ENCODE measurements around the gene VPS72. TPM values are rescaled to one million over a fixed set of nuclear protein-coding genes. Genes with fewer than 3 reads are reported as not detected.

Gene VPS72
- total and polyA plus RNA-seq, 9 of the 15 experiments (the other 6 are each of a cell fraction or from before 2014, with no cell fraction given) = 7.2 to 131 (median 75.7) TPM

DNA sequence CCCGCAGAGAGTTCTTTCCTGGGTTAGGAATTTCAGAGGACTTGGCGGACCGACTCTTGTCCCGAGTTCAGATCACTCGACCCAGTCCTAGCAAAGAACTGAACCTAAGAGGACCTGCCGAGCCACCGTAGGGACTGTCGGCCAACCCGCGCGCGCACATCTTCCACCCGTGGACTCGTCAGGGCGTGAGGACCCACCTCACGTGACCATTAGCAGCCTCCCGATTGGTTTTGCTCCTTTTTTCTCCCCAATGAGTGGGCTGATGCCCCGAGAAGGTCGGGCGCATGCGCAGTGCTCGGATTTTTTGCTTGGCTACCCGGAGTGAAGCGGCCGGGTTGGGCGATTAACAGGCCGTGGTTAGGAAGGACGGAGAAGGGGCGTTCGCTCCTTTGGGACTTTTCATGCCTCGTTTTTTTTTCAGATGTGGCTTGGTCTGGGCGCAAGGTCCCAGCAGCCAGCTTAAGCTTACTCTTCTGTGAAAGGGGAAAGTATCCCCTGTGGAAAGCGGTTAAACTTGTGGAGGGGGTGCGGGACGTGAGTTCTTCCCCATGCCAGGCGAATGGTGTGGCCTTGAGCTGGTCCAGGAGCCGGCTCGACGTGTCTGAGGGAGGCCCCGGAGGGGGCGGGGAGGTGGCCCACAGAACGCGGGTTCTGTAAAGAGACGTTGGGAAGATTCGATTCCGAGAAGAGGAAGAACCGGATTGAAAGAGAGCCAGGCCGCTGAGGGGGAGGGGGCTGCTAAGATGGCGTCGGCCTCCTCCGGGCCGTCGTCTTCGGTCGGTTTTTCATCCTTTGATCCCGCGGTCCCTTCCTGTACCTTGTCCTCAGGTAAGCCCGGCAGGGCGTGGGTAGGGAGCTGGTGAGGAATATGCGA is 8.5 kb upstream of the VPS72 start, which contains the start of gene PIP5K1A (continued):
- TF ChIP-seq TEAD2 (tag; IDR thresholded peaks at IDR 0.05) = no peak
- no peak for TF ChIP-seq TAL1 (IDR thresholded peaks at IDR 0.05)
- TF ChIP-seq, protein P1, sequence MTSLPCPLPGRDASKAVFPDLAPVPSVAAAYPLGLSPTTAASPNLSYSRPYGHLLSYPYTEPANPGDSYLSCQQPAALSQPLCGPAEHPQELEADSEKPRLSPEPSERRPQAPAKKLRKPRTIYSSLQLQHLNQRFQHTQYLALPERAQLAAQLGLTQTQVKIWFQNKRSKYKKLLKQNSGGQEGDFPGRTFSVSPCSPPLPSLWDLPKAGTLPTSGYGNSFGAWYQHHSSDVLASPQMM (CRISPR knock-in tag; IDR thresholded peaks at IDR 0.05) = no peak
- TF ChIP-seq CREB1 (IDR thresholded peaks at IDR 0.05) = no peak
- TF ChIP-seq CREB1 (CRISPR knock-in tag; IDR thresholded peaks at IDR 0.05) = peak; percentile 52; the same call in 1 of the 2 replicates
- TF ChIP-seq, protein P2, sequence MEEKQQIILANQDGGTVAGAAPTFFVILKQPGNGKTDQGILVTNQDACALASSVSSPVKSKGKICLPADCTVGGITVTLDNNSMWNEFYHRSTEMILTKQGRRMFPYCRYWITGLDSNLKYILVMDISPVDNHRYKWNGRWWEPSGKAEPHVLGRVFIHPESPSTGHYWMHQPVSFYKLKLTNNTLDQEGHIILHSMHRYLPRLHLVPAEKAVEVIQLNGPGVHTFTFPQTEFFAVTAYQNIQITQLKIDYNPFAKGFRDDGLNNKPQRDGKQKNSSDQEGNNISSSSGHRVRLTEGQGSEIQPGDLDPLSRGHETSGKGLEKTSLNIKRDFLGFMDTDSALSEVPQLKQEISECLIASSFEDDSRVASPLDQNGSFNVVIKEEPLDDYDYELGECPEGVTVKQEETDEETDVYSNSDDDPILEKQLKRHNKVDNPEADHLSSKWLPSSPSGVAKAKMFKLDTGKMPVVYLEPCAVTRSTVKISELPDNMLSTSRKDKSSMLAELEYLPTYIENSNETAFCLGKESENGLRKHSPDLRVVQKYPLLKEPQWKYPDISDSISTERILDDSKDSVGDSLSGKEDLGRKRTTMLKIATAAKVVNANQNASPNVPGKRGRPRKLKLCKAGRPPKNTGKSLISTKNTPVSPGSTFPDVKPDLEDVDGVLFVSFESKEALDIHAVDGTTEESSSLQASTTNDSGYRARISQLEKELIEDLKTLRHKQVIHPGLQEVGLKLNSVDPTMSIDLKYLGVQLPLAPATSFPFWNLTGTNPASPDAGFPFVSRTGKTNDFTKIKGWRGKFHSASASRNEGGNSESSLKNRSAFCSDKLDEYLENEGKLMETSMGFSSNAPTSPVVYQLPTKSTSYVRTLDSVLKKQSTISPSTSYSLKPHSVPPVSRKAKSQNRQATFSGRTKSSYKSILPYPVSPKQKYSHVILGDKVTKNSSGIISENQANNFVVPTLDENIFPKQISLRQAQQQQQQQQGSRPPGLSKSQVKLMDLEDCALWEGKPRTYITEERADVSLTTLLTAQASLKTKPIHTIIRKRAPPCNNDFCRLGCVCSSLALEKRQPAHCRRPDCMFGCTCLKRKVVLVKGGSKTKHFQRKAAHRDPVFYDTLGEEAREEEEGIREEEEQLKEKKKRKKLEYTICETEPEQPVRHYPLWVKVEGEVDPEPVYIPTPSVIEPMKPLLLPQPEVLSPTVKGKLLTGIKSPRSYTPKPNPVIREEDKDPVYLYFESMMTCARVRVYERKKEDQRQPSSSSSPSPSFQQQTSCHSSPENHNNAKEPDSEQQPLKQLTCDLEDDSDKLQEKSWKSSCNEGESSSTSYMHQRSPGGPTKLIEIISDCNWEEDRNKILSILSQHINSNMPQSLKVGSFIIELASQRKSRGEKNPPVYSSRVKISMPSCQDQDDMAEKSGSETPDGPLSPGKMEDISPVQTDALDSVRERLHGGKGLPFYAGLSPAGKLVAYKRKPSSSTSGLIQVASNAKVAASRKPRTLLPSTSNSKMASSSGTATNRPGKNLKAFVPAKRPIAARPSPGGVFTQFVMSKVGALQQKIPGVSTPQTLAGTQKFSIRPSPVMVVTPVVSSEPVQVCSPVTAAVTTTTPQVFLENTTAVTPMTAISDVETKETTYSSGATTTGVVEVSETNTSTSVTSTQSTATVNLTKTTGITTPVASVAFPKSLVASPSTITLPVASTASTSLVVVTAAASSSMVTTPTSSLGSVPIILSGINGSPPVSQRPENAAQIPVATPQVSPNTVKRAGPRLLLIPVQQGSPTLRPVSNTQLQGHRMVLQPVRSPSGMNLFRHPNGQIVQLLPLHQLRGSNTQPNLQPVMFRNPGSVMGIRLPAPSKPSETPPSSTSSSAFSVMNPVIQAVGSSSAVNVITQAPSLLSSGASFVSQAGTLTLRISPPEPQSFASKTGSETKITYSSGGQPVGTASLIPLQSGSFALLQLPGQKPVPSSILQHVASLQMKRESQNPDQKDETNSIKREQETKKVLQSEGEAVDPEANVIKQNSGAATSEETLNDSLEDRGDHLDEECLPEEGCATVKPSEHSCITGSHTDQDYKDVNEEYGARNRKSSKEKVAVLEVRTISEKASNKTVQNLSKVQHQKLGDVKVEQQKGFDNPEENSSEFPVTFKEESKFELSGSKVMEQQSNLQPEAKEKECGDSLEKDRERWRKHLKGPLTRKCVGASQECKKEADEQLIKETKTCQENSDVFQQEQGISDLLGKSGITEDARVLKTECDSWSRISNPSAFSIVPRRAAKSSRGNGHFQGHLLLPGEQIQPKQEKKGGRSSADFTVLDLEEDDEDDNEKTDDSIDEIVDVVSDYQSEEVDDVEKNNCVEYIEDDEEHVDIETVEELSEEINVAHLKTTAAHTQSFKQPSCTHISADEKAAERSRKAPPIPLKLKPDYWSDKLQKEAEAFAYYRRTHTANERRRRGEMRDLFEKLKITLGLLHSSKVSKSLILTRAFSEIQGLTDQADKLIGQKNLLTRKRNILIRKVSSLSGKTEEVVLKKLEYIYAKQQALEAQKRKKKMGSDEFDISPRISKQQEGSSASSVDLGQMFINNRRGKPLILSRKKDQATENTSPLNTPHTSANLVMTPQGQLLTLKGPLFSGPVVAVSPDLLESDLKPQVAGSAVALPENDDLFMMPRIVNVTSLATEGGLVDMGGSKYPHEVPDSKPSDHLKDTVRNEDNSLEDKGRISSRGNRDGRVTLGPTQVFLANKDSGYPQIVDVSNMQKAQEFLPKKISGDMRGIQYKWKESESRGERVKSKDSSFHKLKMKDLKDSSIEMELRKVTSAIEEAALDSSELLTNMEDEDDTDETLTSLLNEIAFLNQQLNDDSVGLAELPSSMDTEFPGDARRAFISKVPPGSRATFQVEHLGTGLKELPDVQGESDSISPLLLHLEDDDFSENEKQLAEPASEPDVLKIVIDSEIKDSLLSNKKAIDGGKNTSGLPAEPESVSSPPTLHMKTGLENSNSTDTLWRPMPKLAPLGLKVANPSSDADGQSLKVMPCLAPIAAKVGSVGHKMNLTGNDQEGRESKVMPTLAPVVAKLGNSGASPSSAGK (IDR thresholded peaks at IDR 0.05) = peak; percentile 92
- TF ChIP-seq DNMT1 (IDR thresholded peaks at IDR 0.05) = no peak
- TF ChIP-seq STAT5B (CRISPR knock-in tag; IDR thresholded peaks at IDR 0.05) = no peak
- no peak for TF ChIP-seq ARID2 (IDR thresholded peaks at IDR 0.05)
- no peak for TF ChIP-seq TCF7L2 (IDR thresholded peaks at IDR 0.05; ENCODE audit: low read depth, low read length)
- TF ChIP-seq ESRRB (CRISPR knock-in tag; IDR thresholded peaks at IDR 0.05; ENCODE audit: borderline replicate concordance) = no peak
- TF ChIP-seq CAMTA2 (CRISPR knock-in tag; conservative IDR thresholded peaks at IDR 0.05) = no peak
- no peak for TF ChIP-seq RFX5 (IDR thresholded peaks at IDR 0.05; ENCODE audit: low read depth, low read length)
- TF ChIP-seq, protein P3, sequence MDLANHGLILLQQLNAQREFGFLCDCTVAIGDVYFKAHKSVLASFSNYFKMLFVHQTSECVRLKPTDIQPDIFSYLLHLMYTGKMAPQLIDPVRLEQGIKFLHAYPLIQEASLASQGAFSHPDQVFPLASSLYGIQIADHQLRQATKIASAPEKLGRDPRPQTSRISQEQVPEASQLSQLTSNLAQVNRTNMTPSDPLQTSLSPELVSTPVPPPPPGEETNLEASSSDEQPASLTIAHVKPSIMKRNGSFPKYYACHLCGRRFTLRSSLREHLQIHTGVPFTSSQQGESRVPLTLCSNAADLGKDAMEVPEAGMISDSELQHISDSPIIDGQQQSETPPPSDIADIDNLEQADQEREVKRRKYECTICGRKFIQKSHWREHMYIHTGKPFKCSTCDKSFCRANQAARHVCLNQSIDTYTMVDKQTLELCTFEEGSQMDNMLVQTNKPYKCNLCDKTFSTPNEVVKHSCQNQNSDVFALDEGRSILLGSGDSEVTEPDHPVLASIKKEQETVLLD (IDR thresholded peaks at IDR 0.05) = peak; percentile 98
- no peak for TF ChIP-seq TRIM28 (IDR thresholded peaks at IDR 0.05)
- no peak for TF ChIP-seq TFAM (CRISPR knock-in tag; conservative IDR thresholded peaks at IDR 0.05)

All from K562 (cell line).